IPS-NIHi11 (cell line): ENCODE data around the gene TMEM184B.

Source experiments
- DNase-seq: peaks from one replicate; pipeline ENCODE4 v3.0.0; 2012; ENCODE audit warnings: mixed read lengths, low spot score

TMEM184B gene

DNA sequence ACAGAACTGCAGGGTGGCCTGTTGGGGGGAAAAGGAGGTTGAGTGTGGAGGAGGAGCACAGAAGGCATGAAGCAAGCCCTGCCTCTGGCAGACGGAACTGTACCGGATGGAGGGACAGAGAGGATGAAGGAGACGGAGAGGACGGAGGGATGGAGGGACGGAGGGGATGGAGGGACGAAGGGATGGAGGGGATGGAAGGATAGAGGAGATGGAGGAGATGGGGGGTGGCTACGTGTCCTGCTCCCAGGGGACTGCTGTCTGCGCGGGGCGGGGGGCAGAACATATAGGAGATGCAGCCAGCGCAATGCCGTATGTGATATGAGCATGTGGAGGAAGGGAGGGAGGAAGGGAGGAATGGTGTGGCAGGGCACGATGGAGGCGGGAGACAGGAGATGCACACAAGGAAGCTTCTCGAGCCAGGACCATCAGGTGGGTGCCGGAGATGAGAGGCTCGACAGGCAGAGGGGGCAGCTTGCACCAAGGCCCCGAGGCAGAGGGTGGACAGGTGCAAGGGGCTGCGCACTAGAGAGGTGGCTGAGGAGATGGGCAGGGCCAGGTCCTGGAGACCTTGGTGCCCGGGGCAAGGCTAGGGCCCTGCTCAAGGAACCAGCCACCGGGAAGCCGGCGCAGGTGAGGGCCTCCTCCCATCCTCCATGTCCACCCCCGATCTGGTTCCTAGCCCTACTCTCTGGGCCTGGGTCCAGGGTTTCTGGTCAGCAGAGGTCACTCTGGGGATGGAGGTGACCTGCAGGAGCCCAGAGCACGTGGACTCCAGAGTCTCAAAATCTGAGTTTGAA lies 45.8 kb downstream of the TMEM184B start:
- no peak for DNase-seq

DNA sequence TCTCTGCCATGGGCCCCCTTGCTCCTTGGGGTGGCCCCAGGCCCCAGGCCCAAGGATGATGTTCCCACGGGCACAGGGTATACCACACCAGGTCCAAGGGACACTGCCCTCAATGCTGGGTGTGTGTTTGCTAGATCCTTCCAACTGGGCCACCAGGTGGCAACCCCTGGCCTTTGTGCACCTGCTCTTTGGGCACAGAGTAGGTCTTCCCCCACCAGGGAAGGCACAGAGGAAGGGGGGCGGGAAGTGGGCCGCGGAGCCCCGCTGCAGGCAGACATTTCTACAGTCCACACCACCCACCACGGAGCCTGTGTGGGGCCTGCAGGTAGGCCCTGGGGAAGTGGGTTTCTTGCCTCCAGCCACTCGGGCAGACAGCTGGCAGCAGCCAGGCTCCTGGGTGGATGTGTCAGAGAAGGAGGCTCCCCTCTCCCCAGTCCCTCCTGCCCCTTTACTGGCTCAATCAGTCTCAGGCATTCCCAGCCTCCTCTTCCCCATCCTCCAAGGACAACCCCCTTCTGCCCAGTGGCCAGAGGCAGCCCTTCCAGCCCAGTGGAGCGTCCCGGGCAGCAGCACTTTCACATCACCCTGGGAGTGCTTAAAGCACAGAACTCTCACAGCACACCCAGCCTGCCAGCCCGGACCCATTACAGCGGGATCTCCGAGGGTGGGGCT lies 49.4 kb downstream of the TMEM184B start:
- no peak for DNase-seq

DNA sequence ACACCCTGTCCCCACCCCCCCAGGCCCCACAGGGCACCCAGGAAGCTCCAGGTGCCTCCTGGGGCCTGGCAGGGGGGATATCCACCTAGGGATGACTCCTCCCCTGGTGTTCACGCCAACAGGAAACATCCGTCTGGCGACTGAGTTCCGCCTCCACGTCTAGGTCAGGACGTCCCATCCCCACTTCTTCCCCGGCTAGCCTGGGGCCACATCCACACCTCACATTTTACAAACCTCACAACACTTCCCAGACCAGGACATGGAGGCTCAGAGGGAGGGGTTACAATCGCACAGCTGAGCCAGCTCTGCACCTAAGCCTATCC lies 50.1 kb downstream of the TMEM184B start:
- DNase-seq, result no peak

DNA sequence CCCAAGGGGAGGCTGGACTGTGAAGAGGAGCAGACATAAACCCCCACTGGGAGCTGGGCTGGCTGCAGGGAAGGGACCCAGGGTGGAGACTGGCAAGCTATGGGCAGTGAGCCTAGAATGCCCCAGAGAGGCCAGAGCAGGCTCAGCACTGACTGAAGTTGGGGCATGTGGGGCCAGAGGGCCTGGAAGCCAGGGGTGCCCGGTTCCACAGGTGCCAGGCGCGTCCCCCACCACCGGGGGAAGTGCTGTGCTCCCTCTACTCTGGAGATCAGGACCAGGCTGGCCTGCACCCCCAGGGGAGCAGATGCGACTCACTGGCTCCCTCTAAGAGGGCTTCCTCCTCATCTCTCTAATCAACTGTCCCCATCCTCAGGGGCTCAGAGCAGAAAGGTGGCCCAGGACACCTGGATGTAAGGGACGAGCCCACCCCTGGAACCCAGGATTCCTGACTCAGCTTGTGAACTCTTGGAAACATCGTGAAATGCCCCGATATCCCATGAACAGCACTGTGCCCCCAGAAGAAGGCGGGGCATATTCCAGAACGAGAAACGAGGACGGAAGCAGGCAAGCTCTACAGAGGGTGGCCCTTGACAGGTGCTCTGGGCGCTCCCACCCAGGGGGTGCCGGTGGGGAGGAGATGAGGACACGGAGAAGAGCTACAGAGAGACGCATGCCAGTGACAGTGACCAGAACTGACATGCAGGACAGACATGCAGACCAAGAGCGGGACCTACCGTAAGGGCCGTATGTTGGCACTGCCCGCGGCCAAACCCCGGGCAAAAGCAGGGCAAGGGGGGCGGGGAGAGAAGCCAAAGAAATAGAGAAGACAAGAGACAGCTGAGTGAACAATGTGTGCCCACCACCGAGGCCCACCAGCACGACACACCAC lies 50.7 kb downstream of the TMEM184B start:
- peak; percentile 45 for DNase-seq

DNA sequence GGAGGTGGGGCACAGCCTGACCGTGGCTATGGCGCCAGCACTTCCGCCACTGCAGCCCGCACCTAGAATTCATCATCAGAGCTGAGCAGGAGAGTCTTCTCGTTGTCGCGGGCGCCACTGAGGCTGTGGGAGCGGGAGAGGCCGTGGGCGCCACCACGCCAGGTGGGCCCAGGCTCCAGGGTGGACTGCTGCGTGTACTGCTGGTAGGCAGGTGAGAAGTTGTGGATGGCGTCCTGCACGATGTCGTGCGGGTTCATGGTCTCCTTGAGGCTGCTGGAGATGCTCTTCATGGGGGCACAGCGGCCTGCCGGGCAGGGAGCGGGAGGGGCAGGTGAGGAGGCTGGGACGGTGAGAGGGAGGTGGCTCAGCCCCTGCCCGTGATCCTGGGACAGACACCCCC lies 51.4 kb downstream of the TMEM184B start:
- DNase-seq, result no peak

GRCh38 chr22:38220653-38221386 lies 52.0 kb downstream of the TMEM184B start:
- no peak for DNase-seq

DNA sequence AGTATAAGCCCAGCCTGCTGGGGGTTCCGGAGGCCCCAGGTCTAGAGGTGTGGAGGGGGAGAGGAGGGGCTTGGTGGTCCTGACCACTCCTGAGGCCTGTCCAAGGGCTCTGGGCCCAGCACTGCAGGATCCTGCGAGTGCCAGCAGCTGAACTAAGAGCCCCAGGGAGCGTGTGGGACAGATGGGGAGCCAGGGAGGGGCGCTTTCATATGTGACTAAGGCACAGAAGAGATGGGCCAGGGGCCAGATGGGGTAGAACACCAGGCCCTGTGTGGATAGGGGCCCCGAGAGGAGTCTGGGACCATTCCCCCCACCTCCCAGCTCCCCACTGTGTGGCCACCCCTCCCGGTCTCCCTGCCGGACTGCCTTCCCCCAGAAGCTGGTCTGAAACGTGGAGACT lies 52.6 kb downstream of the TMEM184B start:
- no peak for DNase-seq

GRCh38 chr22:38219632-38220031 lies 53.2 kb downstream of the TMEM184B start:
- DNase-seq, result no peak

DNA sequence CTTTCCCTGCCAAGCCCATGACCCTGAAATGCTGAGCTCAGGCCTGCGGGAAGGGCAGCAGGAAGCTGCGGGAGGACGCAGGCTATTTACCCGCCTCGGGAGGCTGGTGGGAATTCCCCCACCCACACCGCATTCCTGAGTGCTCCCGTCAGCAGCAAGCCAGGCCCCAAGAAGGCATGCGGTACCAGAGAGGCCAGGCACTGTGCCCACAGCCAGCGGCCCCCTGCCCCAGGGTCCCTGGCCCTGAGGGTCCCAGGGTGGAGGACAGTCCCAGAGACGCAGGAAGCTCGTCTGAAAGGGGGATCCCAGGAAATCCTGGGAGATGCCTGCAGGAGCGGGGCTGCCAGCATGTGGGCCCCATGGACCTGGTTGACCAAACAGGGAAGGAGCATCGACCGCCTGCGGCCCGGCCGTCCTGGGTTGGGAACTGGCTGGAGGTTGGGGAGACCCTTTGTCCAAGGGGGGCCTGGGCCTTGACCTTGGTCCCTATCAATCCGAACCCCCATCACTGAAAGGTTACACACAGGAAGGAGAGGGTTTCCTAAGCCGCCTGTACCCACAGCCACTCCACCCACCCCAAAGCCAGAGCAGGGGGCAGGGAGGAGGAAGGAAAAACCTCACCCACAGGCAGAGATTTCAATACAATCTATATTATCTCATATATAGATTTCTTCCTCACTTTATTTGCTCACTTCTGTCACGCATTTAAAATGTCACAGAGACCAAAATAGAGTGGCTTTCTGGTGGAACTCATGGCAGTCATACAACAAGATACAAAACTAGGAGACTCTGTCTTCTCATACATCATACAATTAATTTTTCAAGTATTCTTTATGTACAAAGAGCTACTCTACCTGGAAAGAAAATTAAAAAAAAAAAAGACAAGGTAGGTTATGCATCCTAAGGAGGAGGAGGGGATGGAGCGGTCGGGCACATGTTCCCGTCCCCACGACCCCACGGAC lies 53.9 kb downstream of the TMEM184B start:
- peak; percentile 77 for DNase-seq

DNA sequence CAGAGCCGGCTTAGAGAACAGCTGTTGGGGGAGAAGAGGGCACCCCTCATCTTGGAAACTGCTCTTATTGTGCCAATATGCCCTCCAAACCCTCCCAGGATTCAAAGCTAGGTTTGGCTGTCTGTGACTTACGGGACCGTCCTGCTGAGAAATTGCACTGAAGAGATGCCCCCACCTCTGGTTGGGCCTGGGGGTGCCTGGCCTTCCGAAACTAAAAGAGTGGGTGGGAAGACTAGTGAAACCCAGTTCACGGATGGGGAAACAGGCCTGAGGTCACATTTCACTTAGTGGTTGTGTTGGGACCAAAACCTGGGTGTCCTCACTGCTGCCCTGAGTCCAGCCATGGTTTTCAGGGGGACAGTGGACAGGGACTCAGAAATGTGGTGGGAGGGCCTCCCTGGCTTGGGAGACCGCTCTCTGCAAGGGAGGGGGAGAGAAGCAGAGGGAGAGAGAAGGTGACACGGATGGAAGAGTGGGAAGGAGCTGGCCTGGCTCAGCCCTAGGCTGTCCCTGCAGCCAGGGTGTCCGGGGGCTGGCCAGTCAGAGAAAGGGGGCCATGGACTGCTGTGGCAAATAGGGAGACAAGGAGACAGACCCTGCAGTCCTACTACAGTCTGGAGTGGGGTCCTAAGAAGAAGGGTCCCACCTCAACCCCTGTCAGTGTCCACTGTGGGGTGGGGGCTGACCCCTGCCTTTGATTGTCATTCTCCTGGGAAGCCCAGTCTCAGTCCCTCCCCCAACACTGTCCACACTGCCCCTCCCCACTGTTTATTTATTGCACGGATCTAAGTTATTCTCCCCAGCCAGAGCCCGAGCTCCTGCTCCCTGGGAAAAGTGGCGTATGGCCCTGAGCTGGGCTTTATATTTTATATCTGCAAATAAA lies 57.4 kb downstream of the TMEM184B start:
- no peak for DNase-seq

- DNase-seq, result peak; percentile 97
Observed at GRCh38 chr22:38214302-38215056, 58.3 kb downstream of the TMEM184B start.

- DNase-seq, result no peak
Observed at GRCh38 chr22:38213990-38214301, 58.9 kb downstream of the TMEM184B start.

- DNase-seq, result no peak
Observed at GRCh38 chr22:38213319-38213989, 59.4 kb downstream of the TMEM184B start.

DNA sequence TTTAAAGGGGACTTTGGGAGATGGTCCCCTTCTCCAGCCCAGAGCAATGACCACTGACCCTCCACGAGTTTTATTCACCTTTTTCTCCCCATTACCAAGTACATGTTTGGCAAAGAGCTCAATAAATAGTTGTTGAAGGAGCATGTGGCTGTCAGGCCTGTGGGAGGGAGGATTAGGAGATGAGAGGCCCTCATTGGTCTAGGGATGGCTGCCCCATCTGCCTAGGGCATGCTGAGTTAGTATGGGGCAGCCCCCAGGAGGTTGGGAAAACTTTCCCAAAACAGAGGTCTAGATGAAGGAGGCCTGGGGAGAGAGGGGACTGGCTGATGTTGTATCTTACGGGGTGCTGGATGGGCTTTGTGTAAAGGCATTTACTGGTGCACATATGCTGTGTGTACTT lies 60.4 kb downstream of the TMEM184B start:
- DNase-seq, result no peak

DNA sequence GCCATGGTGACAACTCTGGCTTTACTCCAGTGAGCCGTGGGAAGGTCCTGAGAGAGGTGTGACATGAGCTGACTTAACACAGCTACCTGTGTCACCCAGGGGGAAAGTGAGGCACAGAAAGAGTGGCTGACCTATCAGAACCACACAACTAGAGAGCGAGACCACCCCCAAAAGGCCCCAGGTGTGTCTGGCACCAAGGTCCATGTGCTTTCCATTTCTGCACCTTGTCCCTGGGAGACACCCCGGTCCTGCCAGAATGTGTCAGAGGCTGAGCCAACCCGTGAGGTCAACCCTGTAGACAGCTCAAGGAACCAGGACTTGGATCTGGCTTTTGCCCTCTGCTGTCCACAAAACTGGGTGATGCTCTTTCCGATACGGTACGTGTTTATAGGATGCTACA lies 61.3 kb downstream of the TMEM184B start:
- DNase-seq, result no peak

GRCh38 chr22:38208551-38208968 lies 64.2 kb downstream of the TMEM184B start:
- no peak for DNase-seq

- DNase-seq, result no peak
Observed at GRCh38 chr22:38207898-38208432, 64.8 kb downstream of the TMEM184B start.
